OCI-LY3 (cell line): ENCODE measurements around the gene LRGUK.

Experiments used
- H2AFZ ChIP-seq: fragments of 200-600, 300-600 bp; shearing (Covaris generic); 2 replicates; pipeline ENCODE4 v1.6.0; 2014; ENCODE audit warnings: antibody characterized with exemption, low read depth, low read length
- H3K27ac ChIP-seq: fragments of 200-600, 300-600 bp; sonication (generic); 2 replicates; pipeline ENCODE4 v1.5.1; 2014; ENCODE audit warnings: mild to moderate bottlenecking, low read length, moderate library complexity, mixed read lengths
- H3K27me3 ChIP-seq: fragments of 200-600, 300-600 bp; sonication (generic); 2 replicates; pipeline ENCODE4 v1.6.1; 2014; ENCODE audit warnings: low read depth, low read length, mixed read lengths
- H3K36me3 ChIP-seq: fragments of 200-600, 300-600 bp; sonication (generic); replicated peaks from 2 replicates; pipeline ENCODE3; 2014; ENCODE audit warnings: low read depth, low read length, mixed read lengths
- H3K4me1 ChIP-seq: fragments of 300-600, 200-600 bp; sonication (generic); 2 replicates; pipeline ENCODE4 v1.6.1; 2014; ENCODE audit warnings: low read length, mixed read lengths
- H3K4me2 ChIP-seq: fragments of 200-600, 300-600 bp; sonication (generic); 2 replicates; pipeline ENCODE4 v1.6.1; 2014; ENCODE audit warnings: low read length, mixed read lengths
- H3K4me3 ChIP-seq: fragments of 300-600, 200-600 bp; sonication (generic); 2 replicates; pipeline ENCODE4 v1.5.1; 2014; ENCODE audit warnings: antibody characterized with exemption, mild to moderate bottlenecking, low read length, moderate library complexity
- H3K79me2 ChIP-seq: fragments of 300-600, 200-600 bp; shearing (Covaris generic); 2 replicates; pipeline ENCODE4 v1.6.1; 2014; ENCODE audit warnings: mild to moderate bottlenecking, low read length, mixed read lengths
- H3K9ac ChIP-seq: fragments of 300-600, 200-600 bp; shearing (Covaris generic); 2 replicates; pipeline ENCODE4 v1.6.0; 2014; ENCODE audit warnings: mild to moderate bottlenecking, low read length, moderate library complexity
- H3K9me3 ChIP-seq: fragments of 200-600, 300-600 bp; shearing (Covaris generic); 2 replicates; pipeline ENCODE4 v1.6.1; 2014; ENCODE audit warnings: low read length, mixed read lengths; ENCODE audit not compliant: insufficient read depth
- H4K20me1 ChIP-seq: fragments of 200-600, 300-600 bp; sonication (generic); 2 replicates; pipeline ENCODE4 v1.6.1; 2016; ENCODE audit warnings: low read length, mixed read lengths; ENCODE audit not compliant: insufficient read depth
- EZH2phosphoT487 ChIP-seq: fragments of 200-600 bp; shearing (Covaris generic); IDR thresholded peaks from 2 replicates; pipeline ENCODE4 v1.6.1; 2018; ENCODE audit warnings: antibody characterized with exemption, mixed run types, low read depth
- TF ChIP-seq, protein P1 (sequence below): fragments of 200-600, 300-600 bp; sonication (generic); IDR thresholded peaks from 2 replicates; pipeline ENCODE4 v1.5.1; 2014; ENCODE audit warnings: antibody characterized with exemption, low read length, low read depth

The LRGUK gene

DNA sequence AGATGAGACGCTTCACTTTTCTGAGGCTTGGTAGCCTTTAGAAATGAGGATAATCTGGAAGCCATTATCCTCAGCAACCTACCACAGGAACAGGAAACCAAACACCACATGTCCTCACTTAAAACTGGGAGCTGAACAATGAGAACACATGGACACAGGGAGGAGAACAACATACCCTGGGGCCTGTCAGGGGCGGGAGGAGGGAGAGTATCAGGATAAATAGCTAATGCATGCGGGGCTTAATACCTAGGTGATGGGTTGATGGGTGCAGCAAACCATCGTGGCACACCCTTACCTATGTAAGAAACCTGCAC is 48.9 kb downstream of the LRGUK start:
- Histone ChIP-seq H3K27ac (no peak overlapping the region), H3K4me1 (peaks cover 13% of the 10 kb centered on the region), H3K9me3 (no peaks in the 10 kb centered on the region), H3K9ac (no peak overlapping the region), H3K4me2 (no peak overlapping the region), H3K36me3 (no peaks in the 10 kb centered on the region), H3K27me3 (no peaks in the 10 kb centered on the region), H4K20me1 (no peaks in the 10 kb centered on the region), H3K79me2 (no peaks in the 10 kb centered on the region), H3K4me3 (no peak overlapping the region), H2AFZ (no peak overlapping the region)
- TF ChIP-seq EZH2phosphoT487, result no peak
- TF ChIP-seq, protein P1, sequence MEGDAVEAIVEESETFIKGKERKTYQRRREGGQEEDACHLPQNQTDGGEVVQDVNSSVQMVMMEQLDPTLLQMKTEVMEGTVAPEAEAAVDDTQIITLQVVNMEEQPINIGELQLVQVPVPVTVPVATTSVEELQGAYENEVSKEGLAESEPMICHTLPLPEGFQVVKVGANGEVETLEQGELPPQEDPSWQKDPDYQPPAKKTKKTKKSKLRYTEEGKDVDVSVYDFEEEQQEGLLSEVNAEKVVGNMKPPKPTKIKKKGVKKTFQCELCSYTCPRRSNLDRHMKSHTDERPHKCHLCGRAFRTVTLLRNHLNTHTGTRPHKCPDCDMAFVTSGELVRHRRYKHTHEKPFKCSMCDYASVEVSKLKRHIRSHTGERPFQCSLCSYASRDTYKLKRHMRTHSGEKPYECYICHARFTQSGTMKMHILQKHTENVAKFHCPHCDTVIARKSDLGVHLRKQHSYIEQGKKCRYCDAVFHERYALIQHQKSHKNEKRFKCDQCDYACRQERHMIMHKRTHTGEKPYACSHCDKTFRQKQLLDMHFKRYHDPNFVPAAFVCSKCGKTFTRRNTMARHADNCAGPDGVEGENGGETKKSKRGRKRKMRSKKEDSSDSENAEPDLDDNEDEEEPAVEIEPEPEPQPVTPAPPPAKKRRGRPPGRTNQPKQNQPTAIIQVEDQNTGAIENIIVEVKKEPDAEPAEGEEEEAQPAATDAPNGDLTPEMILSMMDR, result no peak

DNA sequence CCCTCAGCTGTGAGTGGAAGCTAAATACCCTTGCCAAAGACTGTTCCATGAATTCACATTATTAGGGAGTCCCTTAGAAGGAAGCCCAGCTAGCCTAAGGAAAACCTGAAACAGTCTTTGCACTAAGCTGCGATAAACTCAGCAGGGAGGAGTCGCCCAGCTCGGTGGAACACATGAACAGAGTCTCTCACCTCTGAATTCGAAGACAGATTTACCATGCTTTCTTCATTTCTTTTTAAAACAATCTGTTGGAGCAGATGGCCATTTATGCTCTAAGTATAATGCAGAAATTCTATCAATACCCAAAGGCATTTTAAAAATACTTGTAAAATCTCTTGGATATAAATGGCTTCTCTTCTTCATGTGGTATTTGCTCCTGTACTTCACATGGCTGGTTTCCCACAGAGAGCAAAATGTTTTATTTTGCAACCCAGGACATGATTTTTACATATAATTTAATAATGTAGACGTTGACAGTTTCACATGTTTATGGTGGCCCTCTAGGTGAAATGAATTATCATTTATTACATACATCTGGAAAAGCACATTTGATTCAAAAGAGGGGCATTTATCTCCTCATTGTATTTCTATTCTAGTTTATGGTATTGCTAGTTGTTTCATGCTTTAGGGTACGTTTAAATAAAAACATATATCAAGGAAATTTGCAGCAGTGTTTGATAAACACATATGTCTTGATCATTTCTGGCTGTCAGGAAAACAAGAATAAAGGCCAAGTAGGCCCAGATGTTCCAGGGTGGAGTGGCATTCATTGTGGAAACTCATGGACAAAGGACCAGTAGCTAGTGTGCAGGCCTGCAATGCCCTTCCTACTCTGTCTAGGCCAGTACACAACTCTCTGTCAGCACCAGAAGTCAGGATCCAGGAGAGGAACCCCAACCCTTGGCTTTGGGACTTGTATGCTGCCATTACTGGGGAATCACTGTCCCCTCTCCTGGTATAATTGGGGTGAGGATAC is 52.2 kb downstream of the LRGUK start:
- Histone ChIP-seq H2AFZ (no peak overlapping the region), H4K20me1 (no peaks in the 10 kb centered on the region), H3K4me1 (peaks cover 11% of the 10 kb centered on the region), H3K9me3 (no peaks in the 10 kb centered on the region), H3K27ac (no peak overlapping the region), H3K4me3 (no peak overlapping the region), H3K4me2 (no peak overlapping the region), H3K9ac (no peak overlapping the region), H3K27me3 (no peaks in the 10 kb centered on the region), H3K79me2 (no peaks in the 10 kb centered on the region), H3K36me3 (no peaks in the 10 kb centered on the region)
- no peak for TF ChIP-seq EZH2phosphoT487
- TF ChIP-seq, protein P1, result no peak

GRCh38 chr7:134180376-134180775 is 53.2 kb downstream of the LRGUK start:
- no peaks in the 10 kb centered on the region for H4K20me1 ChIP-seq
- H3K9ac ChIP-seq, result no peak overlapping the region
- H3K4me3 ChIP-seq, result no peak overlapping the region
- no peaks in the 10 kb centered on the region for H3K27me3 ChIP-seq
- H3K27ac ChIP-seq, result no peak overlapping the region
- no peaks in the 10 kb centered on the region for H3K9me3 ChIP-seq
- H3K36me3 ChIP-seq, result no peaks in the 10 kb centered on the region
- no peak overlapping the region for H3K4me2 ChIP-seq
- H3K4me1 ChIP-seq, result peaks cover under 1% of the 10 kb centered on the region; the same call in 1 of the 2 replicates
- H3K79me2 ChIP-seq, result no peaks in the 10 kb centered on the region
- TF ChIP-seq, protein P1, result no peak
- no peak for TF ChIP-seq EZH2phosphoT487
- no peak overlapping the region for H2AFZ ChIP-seq

DNA sequence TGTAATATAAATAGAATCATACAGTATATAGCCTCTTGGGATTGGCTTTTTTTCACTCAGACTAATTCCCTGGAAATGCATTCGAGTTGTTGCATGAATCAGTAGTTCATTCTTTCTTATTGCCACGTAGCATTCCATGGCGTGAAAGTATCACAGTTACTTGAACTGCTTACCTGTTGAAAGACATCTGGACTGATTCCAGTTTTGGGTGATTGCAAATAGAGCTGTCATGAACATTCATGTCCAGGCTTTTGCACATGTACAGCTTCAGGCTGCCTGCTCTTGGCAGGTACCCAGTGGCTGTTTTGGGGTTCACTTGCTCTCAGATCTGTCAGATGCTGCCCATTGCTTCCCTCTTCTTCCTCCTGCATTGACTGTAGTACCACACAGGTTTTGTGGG is 54.9 kb downstream of the LRGUK start:
- H3K4me3 ChIP-seq, result no peak overlapping the region
- no peak overlapping the region for H3K4me2 ChIP-seq
- no peaks in the 10 kb centered on the region for H3K79me2 ChIP-seq
- no peak for TF ChIP-seq EZH2phosphoT487
- TF ChIP-seq, protein P1, result no peak
- H2AFZ ChIP-seq, result no peak overlapping the region
- no peaks in the 10 kb centered on the region for H3K9me3 ChIP-seq
- no peaks in the 10 kb centered on the region for H3K27me3 ChIP-seq
- H3K9ac ChIP-seq, result no peak overlapping the region
- no peaks in the 10 kb centered on the region for H3K4me1 ChIP-seq
- H3K27ac ChIP-seq, result no peak overlapping the region
- H3K36me3 ChIP-seq, result no peaks in the 10 kb centered on the region
- H4K20me1 ChIP-seq, result no peaks in the 10 kb centered on the region
